Trophoblast cell (in vitro differentiated cells and primary cell): ENCODE results near the gene NFAT5.

ENCODE experiments used
- DNase-seq, 2 donors: peaks; one replicate each; pipeline ENCODE4 v3.0.0-alpha.2; 2016
- H2AFZ ChIP-seq: 2 replicates; pipeline ENCODE4 v1.6.1; 2013; ENCODE audit warnings: low read length, moderate library complexity, mild to moderate bottlenecking; ENCODE audit not compliant: insufficient read depth, poor library complexity
- H2AK5ac ChIP-seq: 2 replicates; pipeline ENCODE4 v1.6.1; 2013; ENCODE audit warnings: mild to moderate bottlenecking, low read length
- H2BK120ac ChIP-seq: 2 replicates; pipeline ENCODE4 v1.6.1; 2013; ENCODE audit warnings: low read length, mild to moderate bottlenecking, moderate library complexity; ENCODE audit not compliant: insufficient read depth, poor library complexity
- H2BK12ac ChIP-seq: 2 replicates; pipeline ENCODE4 v1.6.1; 2013; ENCODE audit warnings: mild to moderate bottlenecking, low read length, moderate library complexity
- H2BK5ac ChIP-seq: 2 replicates; pipeline ENCODE4 v1.6.1; 2013; ENCODE audit warnings: low read length, low read depth, moderate library complexity, mild to moderate bottlenecking; ENCODE audit not compliant: poor library complexity
- H3K14ac ChIP-seq: 2 replicates; pipeline ENCODE4 v1.6.1; 2013; ENCODE audit warnings: mild to moderate bottlenecking, low read length
- H3K18ac ChIP-seq: 2 replicates; pipeline ENCODE4 v1.6.1; 2013; ENCODE audit warnings: mild to moderate bottlenecking, low read length
- H3K23ac ChIP-seq: 2 replicates; pipeline ENCODE4 v1.6.1; 2013; ENCODE audit warnings: low read length
- H3K27ac ChIP-seq: 2 replicates; pipeline ENCODE4 v1.5.1; 2013; ENCODE audit warnings: low read depth, mild to moderate bottlenecking, inconsistent platforms, low read length, moderate library complexity
- H3K27me3 ChIP-seq: 2 replicates; pipeline ENCODE4 v1.6.1; 2013; ENCODE audit warnings: inconsistent platforms, mild to moderate bottlenecking, low read length, moderate library complexity; ENCODE audit not compliant: insufficient read depth
- H3K36me3 ChIP-seq, 2 experiments: 1 replicate in 1 of 2; 2 replicates in 1 of 2; pipeline ENCODE4 v1.6.1; 2013; ENCODE audit warnings: low read length in 2 of 2, mild to moderate bottlenecking in 2 of 2, moderate library complexity in 1 of 2; ENCODE audit not compliant: insufficient read depth in 2 of 2, control insufficient read depth in 1 of 2
- H3K4ac ChIP-seq: 2 replicates; pipeline ENCODE4 v1.6.1; 2013; ENCODE audit warnings: low read depth, mild to moderate bottlenecking, low read length, moderate library complexity
- H3K4me1 ChIP-seq, 2 experiments: 1 replicate in 1 of 2; 2 replicates in 1 of 2; pipeline ENCODE4 v1.6.1; 2013; ENCODE audit warnings: low read length in 2 of 2, mild to moderate bottlenecking in 2 of 2, moderate library complexity in 1 of 2; ENCODE audit not compliant: insufficient read depth in 2 of 2, control insufficient read depth in 1 of 2
- H3K4me2 ChIP-seq: 2 replicates; pipeline ENCODE4 v1.6.1; 2013; ENCODE audit warnings: inconsistent platforms, mild to moderate bottlenecking, low read length, moderate library complexity
- H3K4me3 ChIP-seq: 2 replicates; pipeline ENCODE4 v1.5.1; 2013; ENCODE audit warnings: mild to moderate bottlenecking, low read depth, low read length, inconsistent platforms
- H3K79me1 ChIP-seq: one replicate; pipeline ENCODE4 v1.6.1; 2013; ENCODE audit warnings: low read length
- H3K79me2 ChIP-seq: 2 replicates; pipeline ENCODE4 v1.6.1; 2013; ENCODE audit warnings: low read length, mild to moderate bottlenecking; ENCODE audit not compliant: control insufficient read depth, insufficient read depth, poor library complexity
- H3K9ac ChIP-seq: 2 replicates; pipeline ENCODE4 v1.6.1; 2013; ENCODE audit warnings: mild to moderate bottlenecking, low read length
- H3K9me3 ChIP-seq: 2 replicates; pipeline ENCODE4 v1.6.1; 2013; ENCODE audit warnings: low read depth, mild to moderate bottlenecking, control low read depth, inconsistent platforms, low read length; ENCODE audit not compliant: insufficient read depth
- H4K12ac ChIP-seq: 2 replicates; pipeline ENCODE4 v1.6.1; 2013; ENCODE audit warnings: low read depth, mild to moderate bottlenecking, low read length, moderate library complexity
- H4K8ac ChIP-seq: 2 replicates; pipeline ENCODE4 v1.6.1; 2013; ENCODE audit warnings: low read depth, mild to moderate bottlenecking, low read length, moderate library complexity
- H4K91ac ChIP-seq: one replicate; pipeline ENCODE4 v1.6.1; 2013; ENCODE audit warnings: low read depth, mild to moderate bottlenecking, low read length, moderate library complexity
- WGBS: extraction: QIAGEN DNeasy Blood & Tissue Kit; methylation state at CpG from one replicate; pipeline ENCODE4 v1.1.7; 2013; ENCODE audit warnings: missing lambda C conversion rate; ENCODE audit not compliant: insufficient read length, insufficient coverage; ENCODE audit errors: extremely low coverage; 5-methylcytosine and 5-hydroxymethylcytosine counted together

Gene NFAT5

GRCh38 chr16:69701866-69702265, 136.1 kb downstream of the NFAT5 start:
- Histone ChIP-seq H2BK5ac (no peak overlapping the region), H4K91ac (no peak overlapping the region), H3K18ac (no peak overlapping the region), H3K27ac (no peak overlapping the region), H3K79me2 (no peaks in the 10 kb centered on the region), H3K4ac (no peak overlapping the region), H3K14ac (no peak overlapping the region), H3K4me3 (no peak overlapping the region), H2AK5ac (no peak overlapping the region), H3K9me3 (no peaks in the 10 kb centered on the region), H3K27me3 (no peaks in the 10 kb centered on the region), H3K23ac (no peak overlapping the region), H3K9ac (no peak overlapping the region), H3K4me1 (peaks cover 0 to 2% of the 10 kb centered on the region in 2 experiments), H3K4me2 (no peak overlapping the region), H4K8ac (no peak overlapping the region), H3K79me1 (no peaks in the 10 kb centered on the region), H2BK120ac (no peak overlapping the region), H3K36me3 (peaks cover 2 to 4% of the 10 kb centered on the region in 2 experiments), H4K12ac (no peak overlapping the region), H2AFZ (no peak overlapping the region), H2BK12ac (no peak overlapping the region)
- WGBS, result no CpG with 5 or more reads among the region's 2 CpGs
- no peak for DNase-seq

GRCh38 chr16:69703638-69704037, 137.9 kb downstream of the NFAT5 start:
- H3K9ac ChIP-seq, result no peak overlapping the region
- H3K79me2 ChIP-seq, result no peaks in the 10 kb centered on the region
- no peak overlapping the region for H2BK12ac ChIP-seq
- H3K18ac ChIP-seq, result no peak overlapping the region
- H2AFZ ChIP-seq, result no peak overlapping the region
- no peak overlapping the region for H4K12ac ChIP-seq
- H3K79me1 ChIP-seq, result no peaks in the 10 kb centered on the region
- H3K9me3 ChIP-seq, result no peaks in the 10 kb centered on the region
- H3K27me3 ChIP-seq, result no peaks in the 10 kb centered on the region
- H4K8ac ChIP-seq, result no peak overlapping the region
- H3K4me1 ChIP-seq, result peaks cover 0 to 2% of the 10 kb centered on the region in 2 experiments
- H3K36me3 ChIP-seq, result peaks cover 2 to 5% of the 10 kb centered on the region in 2 experiments
- WGBS, result no CpG with 5 or more reads among the region's 2 CpGs
- H2BK5ac ChIP-seq, result no peak overlapping the region
- H4K91ac ChIP-seq, result no peak overlapping the region
- no peak overlapping the region for H3K4me2 ChIP-seq
- no peak overlapping the region for H3K4me3 ChIP-seq
- no peak overlapping the region for H3K4ac ChIP-seq
- H3K27ac ChIP-seq, result no peak overlapping the region
- no peak for DNase-seq
- no peak overlapping the region for H3K14ac ChIP-seq
- H3K23ac ChIP-seq, result no peak overlapping the region
- H2BK120ac ChIP-seq, result no peak overlapping the region
- no peak overlapping the region for H2AK5ac ChIP-seq

DNA sequence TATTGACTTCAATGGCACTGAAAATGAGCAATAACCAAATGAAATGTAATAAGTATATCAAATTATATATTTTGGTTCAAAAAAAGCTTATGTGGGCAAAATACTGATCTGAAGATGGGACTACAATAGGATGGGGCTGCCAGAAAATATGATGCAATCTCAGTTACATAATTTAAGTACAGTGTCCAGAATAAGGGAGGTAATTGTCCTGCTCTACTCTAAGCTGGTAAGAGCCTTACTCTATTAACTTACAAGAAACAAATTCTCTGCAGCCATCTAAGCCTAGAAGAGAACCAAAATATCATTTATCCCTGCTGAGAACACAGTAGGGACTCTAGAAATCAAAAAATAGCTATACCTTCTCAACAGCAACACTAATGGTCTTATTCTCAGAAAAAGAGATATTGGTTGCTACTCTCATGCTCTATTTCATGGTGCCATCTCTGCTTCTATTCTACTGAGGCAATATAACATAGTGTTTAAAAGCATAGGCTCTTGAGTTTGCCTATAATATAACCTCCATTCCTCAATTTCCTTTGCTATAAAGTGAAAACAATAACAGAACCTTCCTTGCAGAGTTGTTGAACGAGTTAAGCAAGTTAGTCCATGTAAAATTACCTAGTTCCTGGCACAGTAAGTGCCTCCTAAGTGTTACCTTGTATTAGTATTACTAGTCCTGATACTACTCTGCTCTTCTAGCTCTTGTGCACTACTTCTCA, 140.6 kb downstream of the NFAT5 start:
- WGBS, result no CpG with 5 or more reads among the region's 1 CpG
- Histone ChIP-seq H2BK5ac (no peak overlapping the region), H3K4ac (no peak overlapping the region), H3K23ac (no peak overlapping the region), H3K27me3 (no peaks in the 10 kb centered on the region), H4K12ac (no peak overlapping the region), H3K36me3 (peaks cover 6 to 9% of the 10 kb centered on the region in 2 experiments), H3K79me1 (no peaks in the 10 kb centered on the region), H4K8ac (no peak overlapping the region), H2BK120ac (no peak overlapping the region), H3K79me2 (no peaks in the 10 kb centered on the region), H3K14ac (no peak overlapping the region), H4K91ac (no peak overlapping the region), H2BK12ac (no peak overlapping the region), H3K9ac (no peak overlapping the region), H2AK5ac (no peak overlapping the region), H3K4me3 (no peak overlapping the region), H3K18ac (no peak overlapping the region), H3K9me3 (no peaks in the 10 kb centered on the region), H3K4me2 (no peak overlapping the region), H3K4me1 (peaks cover 0 to 2% of the 10 kb centered on the region in 2 experiments), H3K27ac (no peak overlapping the region), H2AFZ (no peak overlapping the region)
- peak in 1 of 2 donors; percentile 68 for DNase-seq

GRCh38 chr16:69706975-69707340, 141.2 kb downstream of the NFAT5 start:
- H3K4me2 ChIP-seq, result no peak overlapping the region
- no peak overlapping the region for H4K91ac ChIP-seq
- no peaks in the 10 kb centered on the region for H3K9me3 ChIP-seq
- no peak overlapping the region for H2BK5ac ChIP-seq
- DNase-seq, result no peak
- H2BK12ac ChIP-seq, result no peak overlapping the region
- no peaks in the 10 kb centered on the region for H3K79me1 ChIP-seq
- H2AK5ac ChIP-seq, result no peak overlapping the region
- H3K79me2 ChIP-seq, result no peaks in the 10 kb centered on the region
- no peak overlapping the region for H3K18ac ChIP-seq
- no peak overlapping the region for H3K27ac ChIP-seq
- H3K9ac ChIP-seq, result no peak overlapping the region
- no peak overlapping the region for H2AFZ ChIP-seq
- peaks cover 0 to 2% of the 10 kb centered on the region in 2 experiments for H3K4me1 ChIP-seq
- H2BK120ac ChIP-seq, result no peak overlapping the region
- H3K27me3 ChIP-seq, result no peaks in the 10 kb centered on the region
- H3K4ac ChIP-seq, result no peak overlapping the region
- no peak overlapping the region for H3K4me3 ChIP-seq
- no peak overlapping the region for H3K23ac ChIP-seq
- H4K8ac ChIP-seq, result no peak overlapping the region
- no peak overlapping the region for H4K12ac ChIP-seq
- no peak overlapping the region for H3K14ac ChIP-seq
- H3K36me3 ChIP-seq, result peaks cover 10 to 12% of the 10 kb centered on the region in 2 experiments
- no CpG with 5 or more reads among the region's 2 CpGs for WGBS
